Testis (tissue), 2 donors: Measurements from ENCODE around the gene USF2.

Source experiments
- CTCF ChIP-seq, 3 experiments: fragments of 450-650 bp in 2 of 3; fragments of 200-600 bp in 1 of 3; sonication (generic) in 1 of 3; IDR thresholded peaks; one replicate each; pipeline ENCODE4 v1.5.1; 2016 to 2019; ENCODE audit warnings: antibody characterized with exemption in 3 of 3, mild to moderate bottlenecking in 2 of 3, moderate library complexity in 1 of 3
- POLR2A ChIP-seq: fragments of 450-650 bp; IDR thresholded peaks from one replicate; pipeline ENCODE4 v1.6.1; 2017; ENCODE audit warnings: antibody characterized with exemption, mild to moderate bottlenecking, moderate library complexity

DNA sequence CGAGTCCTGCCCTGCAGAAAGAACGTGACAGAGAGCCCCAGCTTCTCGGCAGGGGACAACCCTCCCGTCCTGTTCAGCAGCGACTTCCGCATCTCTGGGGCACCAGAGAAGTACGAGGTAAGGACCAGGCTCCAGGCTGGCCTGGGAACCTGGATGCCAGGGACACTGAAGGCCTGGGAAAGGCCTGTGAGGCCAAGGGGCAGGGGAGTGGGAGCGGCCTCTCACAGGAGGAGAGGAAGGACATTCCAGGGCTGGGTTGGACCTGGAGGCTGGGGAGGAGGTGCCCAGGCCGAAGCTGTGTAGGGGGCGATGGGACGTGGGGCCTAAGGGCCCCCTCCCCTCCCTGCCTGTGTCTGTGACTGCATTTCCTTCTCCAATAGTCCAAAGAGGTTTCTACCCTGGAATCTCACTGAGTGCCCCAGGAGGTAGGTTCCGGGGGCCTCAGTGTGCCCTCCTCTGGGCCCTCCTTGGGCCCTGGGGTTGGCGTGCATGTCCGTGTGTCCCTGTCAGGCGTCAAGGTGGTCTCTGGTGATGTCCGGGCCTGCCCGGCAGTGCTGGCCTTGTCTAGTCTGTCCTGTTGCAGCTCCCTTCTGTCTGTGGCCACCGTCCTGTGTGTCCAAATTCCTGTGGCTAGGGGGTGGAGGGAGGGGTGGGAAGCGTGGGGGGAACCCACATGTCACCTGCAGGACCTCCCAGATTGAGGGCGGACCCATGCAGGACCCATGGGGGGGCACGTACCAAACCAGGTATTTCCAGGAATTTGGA lies 43.3 kb downstream of the USF2 start:
- TF ChIP-seq CTCF (IDR thresholded peaks at IDR 0.05) (no peak), POLR2A (no peak)
